Kidney (tissue), 14 donors: ENCODE data around the gene PLEKHJ1. TPM values are rescaled to one million over a fixed set of nuclear protein-coding genes. Genes with fewer than 3 reads are reported as not detected.
A peak's percentile ranks its signal among the peaks of the same experiment; 100 is the strongest.

Experiments
- DNase-seq, 5 donors: peaks; one replicate each; pipeline ENCODE4 v3.0.0-alpha.2; 2013 to 2020
- FAIRE-seq: peaks from 2 replicates; lab custom pipeline; 2012; peaks lifted over from hg19 to GRCh38; lab: Jason Lieb, UNC
- H3K27ac ChIP-seq, 2 donors: one replicate each; pipeline ENCODE4 v1.7.0; 2013; ENCODE audit warnings: low read depth in 2 of 2, low read length in 2 of 2, inconsistent platforms in 1 of 2
- H3K27me3 ChIP-seq: one replicate; pipeline ENCODE4 v1.7.1; 2013; ENCODE audit warnings: low read length, inconsistent platforms; ENCODE audit not compliant: control insufficient read depth, insufficient read depth
- H3K36me3 ChIP-seq, 3 donors: one replicate each; pipeline versions ENCODE4 v1.7.0 to v1.7.1; 2013; ENCODE audit warnings: low read length in 3 of 3, control low read depth in 1 of 3, inconsistent platforms in 1 of 3; ENCODE audit not compliant: insufficient read depth in 3 of 3, control insufficient read depth in 2 of 3
- H3K4me1 ChIP-seq, 3 donors: one replicate each; pipeline versions ENCODE4 v1.7.0 to v1.7.1; 2013; ENCODE audit warnings: low read length in 3 of 3, inconsistent platforms in 1 of 3, low read depth in 1 of 3; ENCODE audit not compliant: control insufficient read depth in 2 of 3, insufficient read depth in 2 of 3
- H3K4me3 ChIP-seq, 3 donors: one replicate each; pipeline versions ENCODE4 v1.7.0 to v1.8.1; 2013; ENCODE audit warnings: low read length in 3 of 3, control low read depth in 1 of 3, inconsistent platforms in 1 of 3
- H3K9ac ChIP-seq, 3 donors: one replicate each; pipeline versions ENCODE4 v1.7.0 to v1.7.1; 2013; ENCODE audit warnings: low read length in 3 of 3, control low read depth in 1 of 3, inconsistent platforms in 1 of 3
- H3K9me3 ChIP-seq, 3 donors: one replicate each; pipeline versions ENCODE4 v1.7.0 to v1.7.1; 2013; ENCODE audit warnings: low read length in 3 of 3, control low read depth in 1 of 3, inconsistent platforms in 1 of 3; ENCODE audit not compliant: control insufficient read depth in 2 of 3, insufficient read depth in 1 of 3
- intact Hi-C: fragments of 100-400 bp; cut with DNase I; formaldehyde crosslinking; loops from one replicate; pipeline ENCODE4 v1.11.1; 2022
- polyA plus RNA-seq: library from polyadenylated mRNA; stranded (reverse); fragments of 350-450 nt; fragmentation: Illumina TruSeq; extraction: RNeasy Lipid Tissue Mini Kit (QIAGEN cat#74804); gene quantifications from one replicate; pipeline ENCODE4 v1.2.3, GENCODE V29; 2014; ENCODE audit warnings: low read depth, low replicate concordance; ENCODE audit not compliant: insufficient read depth
- total RNA-seq: library from RNA; stranded (reverse); fragmentation: NEBNext Ultra II Directional; extraction: Animal tissue kit (Norgen Biotek cat#: 25700); gene quantifications from one replicate; pipeline ENCODE4 v1.2.1, GENCODE V29; 2021
- TF ChIP-seq, protein P1 (sequence below): IDR thresholded peaks from 3 replicates; pipeline ENCODE4 v1.5.1; 2012; ENCODE audit warnings: mild to moderate bottlenecking, moderate library complexity, borderline replicate concordance; ENCODE audit not compliant: insufficient read depth; ENCODE audit errors: extremely low read depth
- donor health status: control.
- donor health status: control.
- donor health status: control.
- donor health status: control.
- donor health status: control.
- donor health status: DM: yes; HTN: yes; CAD: no.
- donor health status: Normal renal cell carcinoma (clear cell type).

Gene PLEKHJ1
- total and polyA plus RNA-seq, 2 donors from 2014 or later: 59.7 to 156 TPM

DNA sequence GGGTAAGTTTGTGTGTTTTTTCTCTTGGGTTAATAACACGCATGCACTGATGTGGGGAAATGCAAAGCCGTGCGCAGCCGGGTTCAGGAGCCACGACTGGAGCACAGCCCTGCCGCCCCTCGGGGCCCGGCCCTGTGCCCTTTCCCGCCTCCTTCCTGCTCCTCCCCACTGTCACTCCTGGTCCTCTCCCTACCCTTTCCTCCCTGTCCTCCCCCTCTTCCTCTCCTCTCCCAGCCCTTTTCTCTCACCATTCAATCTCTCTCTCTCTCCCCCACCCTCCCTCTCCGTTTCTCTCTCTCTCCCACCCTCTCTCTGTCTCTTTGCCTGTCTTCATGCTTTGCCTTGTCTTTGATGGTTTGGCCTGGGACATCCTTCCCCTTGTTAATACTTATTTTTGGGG is 27.2 kb downstream of the PLEKHJ1 start:
- Histone ChIP-seq H3K27ac (no peak overlapping the region), H3K4me1 (peaks cover 0 to 14% (median 0%) of the 10 kb centered on the region in 3 donors), H3K9ac (no peak overlapping the region), H3K36me3 (peaks cover 0 to 27% (median 9%) of the 10 kb centered on the region in 3 donors), H3K9me3 (no peaks in the 10 kb centered on the region), H3K4me3 (no peak overlapping the region), H3K27me3 (no peaks in the 10 kb centered on the region)
- intact Hi-C loops: no loop called here
- no peak for FAIRE-seq
- TF ChIP-seq, protein P1, sequence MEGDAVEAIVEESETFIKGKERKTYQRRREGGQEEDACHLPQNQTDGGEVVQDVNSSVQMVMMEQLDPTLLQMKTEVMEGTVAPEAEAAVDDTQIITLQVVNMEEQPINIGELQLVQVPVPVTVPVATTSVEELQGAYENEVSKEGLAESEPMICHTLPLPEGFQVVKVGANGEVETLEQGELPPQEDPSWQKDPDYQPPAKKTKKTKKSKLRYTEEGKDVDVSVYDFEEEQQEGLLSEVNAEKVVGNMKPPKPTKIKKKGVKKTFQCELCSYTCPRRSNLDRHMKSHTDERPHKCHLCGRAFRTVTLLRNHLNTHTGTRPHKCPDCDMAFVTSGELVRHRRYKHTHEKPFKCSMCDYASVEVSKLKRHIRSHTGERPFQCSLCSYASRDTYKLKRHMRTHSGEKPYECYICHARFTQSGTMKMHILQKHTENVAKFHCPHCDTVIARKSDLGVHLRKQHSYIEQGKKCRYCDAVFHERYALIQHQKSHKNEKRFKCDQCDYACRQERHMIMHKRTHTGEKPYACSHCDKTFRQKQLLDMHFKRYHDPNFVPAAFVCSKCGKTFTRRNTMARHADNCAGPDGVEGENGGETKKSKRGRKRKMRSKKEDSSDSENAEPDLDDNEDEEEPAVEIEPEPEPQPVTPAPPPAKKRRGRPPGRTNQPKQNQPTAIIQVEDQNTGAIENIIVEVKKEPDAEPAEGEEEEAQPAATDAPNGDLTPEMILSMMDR: no peak
- no peak for DNase-seq

DNA sequence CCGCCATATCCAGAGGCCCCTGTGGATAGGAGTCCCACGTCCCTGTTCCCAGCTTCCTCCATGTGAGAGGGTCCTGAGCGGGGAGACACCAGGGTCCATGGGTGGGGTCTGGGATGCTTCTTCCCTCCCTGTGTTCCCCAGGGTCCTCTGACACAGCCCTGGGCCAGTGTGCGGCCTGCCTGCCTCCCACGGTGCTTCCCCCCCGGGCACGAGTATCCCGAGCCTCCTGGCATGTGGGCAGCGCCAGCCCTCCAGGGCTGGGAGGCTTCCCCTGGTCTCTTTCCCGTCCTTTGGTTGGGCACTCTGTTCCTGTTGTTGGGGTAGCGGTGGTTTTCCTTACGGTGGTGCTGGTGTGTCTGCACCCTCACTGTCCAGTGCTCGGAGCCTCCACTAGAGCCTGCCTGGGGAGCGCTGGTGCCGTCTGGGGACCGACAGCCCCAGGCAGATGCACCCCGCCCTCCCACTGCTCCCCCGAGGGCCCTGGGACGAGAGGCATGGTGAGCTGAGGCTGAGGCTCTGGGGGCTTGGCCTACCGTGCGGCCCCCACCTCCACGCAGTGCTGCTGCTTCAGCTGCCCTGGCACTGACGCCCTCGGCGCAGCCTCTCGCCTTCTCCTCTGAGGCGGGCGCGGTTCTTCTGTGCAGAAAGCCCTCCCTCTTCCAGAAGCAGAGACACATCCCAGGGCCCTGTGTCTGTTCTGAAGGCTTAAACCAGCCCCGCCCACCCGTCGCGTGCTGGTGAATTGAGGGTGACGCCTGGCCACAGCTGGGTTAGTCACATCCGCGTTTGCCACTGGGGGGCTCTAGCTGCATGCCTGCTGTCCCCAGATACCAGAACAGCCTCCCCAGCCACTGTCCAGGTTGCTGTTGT is 27.9 kb downstream of the PLEKHJ1 start:
- Histone ChIP-seq H3K4me3 (no peak overlapping the region), H3K9ac (no peak overlapping the region), H3K27me3 (no peaks in the 10 kb centered on the region), H3K9me3 (no peaks in the 10 kb centered on the region), H3K36me3 (peaks cover 0 to 24% (median 9%) of the 10 kb centered on the region in 3 donors), H3K27ac (no peak overlapping the region), H3K4me1 (peaks cover 0 to 14% (median 0%) of the 10 kb centered on the region in 3 donors)
- TF ChIP-seq, protein P1: no peak
- intact Hi-C loops: no loop called here
- DNase-seq: peak in 3 of 5 donors; percentile 19 to 61 (median 35)
- no peak for FAIRE-seq

DNA sequence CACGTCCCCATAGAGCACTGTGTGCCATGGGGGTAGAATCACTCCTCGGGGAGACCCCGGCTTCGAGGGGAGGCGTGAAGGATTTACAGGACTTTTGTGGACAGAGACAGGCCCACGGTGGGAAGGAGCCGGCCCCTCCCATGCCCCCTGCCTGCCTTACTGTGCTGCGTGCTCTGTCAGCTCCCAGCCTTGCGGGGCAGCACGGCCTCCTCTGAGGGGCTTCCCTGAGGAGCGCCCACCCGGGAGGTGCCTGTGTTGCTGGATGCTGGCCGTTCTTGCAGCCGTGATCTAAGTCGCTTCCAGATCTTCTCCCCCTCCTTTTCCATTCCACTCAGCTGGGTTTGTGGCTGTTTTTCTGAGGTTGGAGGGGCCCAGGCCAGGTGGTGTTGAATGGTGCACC is 29.1 kb downstream of the PLEKHJ1 start:
- H3K4me1 ChIP-seq: peaks cover 0 to 14% (median 0%) of the 10 kb centered on the region in 3 donors
- FAIRE-seq (no peak), DNase-seq (no peak)

More for the DNA sequence above, 29.1 kb downstream of the PLEKHJ1 start:
- no peaks in the 10 kb centered on the region for H3K9me3 ChIP-seq
- no peak overlapping the region for H3K27ac ChIP-seq
- no peaks in the 10 kb centered on the region for H3K27me3 ChIP-seq
- TF ChIP-seq, protein P1: no peak
- no peak overlapping the region for H3K9ac ChIP-seq
- H3K36me3 ChIP-seq: peaks cover 0 to 16% (median 8%) of the 10 kb centered on the region in 3 donors
- no peak overlapping the region for H3K4me3 ChIP-seq
- intact Hi-C loops: no loop called here
